GM12878 (cell line): ENCODE measurements around the gene RFXAP. TPM values are rescaled to one million over a fixed set of nuclear protein-coding genes. Genes with fewer than 3 reads are reported as not detected.

ENCODE experiments used
- ATAC-seq: fragments of 200-7000 bp; cut with Tn5 transposase; 3 replicates; pipeline ENCODE4 v1.9.1; 2020; ENCODE audit warnings: mild to moderate bottlenecking, moderate library complexity
- BruUV-seq: library from RNA; stranded (reverse); fragments of 400-500 nt; replicated peaks from 2 replicates; lab custom pipeline; 2021; lab: Mats Ljungman, UMichigan
- CTCF ChIA-PET: fragments of 300-600 bp; sonication (Branson Sonifier 250); formaldehyde crosslinking; extraction: SDS; loops from one replicate; lab custom pipeline; 2021; ENCODE audit warnings: inconsistent platforms; lab: Yijun Ruan, JAX
- POLR2A ChIA-PET: fragments of 350-600 bp; formaldehyde crosslinking; extraction: SDS; loops from one replicate; lab custom pipeline; 2021; ENCODE audit warnings: inconsistent platforms; lab: Charles Lee
- RAD21 ChIA-PET: fragments of 300-600 bp; sonication (Branson Sonifier 250); formaldehyde crosslinking; loops from one replicate; lab custom pipeline; 2023; ENCODE audit warnings: antibody characterized with exemption; ENCODE audit not compliant: unreplicated experiment; lab: Charles Lee
- SMC1A ChIA-PET: fragments of 300-600 bp; sonication (Branson Sonifier 250); formaldehyde crosslinking; loops from one replicate; lab custom pipeline; 2023; ENCODE audit not compliant: unreplicated experiment, uncharacterized antibody; lab: Charles Lee
- DNase-seq: peaks from one replicate; pipeline ENCODE4 v3.0.0-alpha.2; 2011; ENCODE audit warnings: low read depth, low spot score
- FAIRE-seq: peaks from 3 replicates; lab custom pipeline; 2011; peaks lifted over from hg19 to GRCh38; lab: Jason Lieb, UNC
- H2AFZ ChIP-seq: 2 replicates; pipeline ENCODE4 v1.6.0; 2011; ENCODE audit warnings: low read depth, low read length, control low read depth; ENCODE audit not compliant: control insufficient read depth
- H3K27ac ChIP-seq: 2 replicates; pipeline ENCODE4 v1.5.1; 2011; ENCODE audit warnings: control low read depth; ENCODE audit not compliant: control insufficient read depth, insufficient read depth
- H3K27me3 ChIP-seq, 2 experiments: replicated peaks in 1 of 2; 2 replicates each; pipeline versions ENCODE4 v1.6.0 to v1.6.1; 2011; ENCODE audit warnings: low read length in 1 of 2; ENCODE audit not compliant: control insufficient read depth in 2 of 2, insufficient read depth in 2 of 2
- H3K36me3 ChIP-seq, 2 experiments: 2 replicates each; pipeline ENCODE4 v1.5.1; 2011; ENCODE audit warnings: low read length in 1 of 2; ENCODE audit not compliant: control insufficient read depth in 2 of 2, insufficient read depth in 2 of 2
- H3K4me1 ChIP-seq: 2 replicates; pipeline ENCODE4 v1.6.1; 2011; ENCODE audit warnings: mild to moderate bottlenecking, low read length, moderate library complexity, mixed read lengths; ENCODE audit not compliant: control insufficient read depth, insufficient read depth
- H3K4me2 ChIP-seq: 2 replicates; pipeline ENCODE4 v1.6.0; 2011; ENCODE audit warnings: control low read depth; ENCODE audit not compliant: control insufficient read depth, insufficient read depth
- H3K4me3 ChIP-seq: fragments of 200-600 bp; sonication (generic); 2 replicates; pipeline ENCODE4 v1.5.1; 2016
- H3K79me2 ChIP-seq: 2 replicates; pipeline ENCODE4 v1.6.0; 2011; ENCODE audit warnings: low read length; ENCODE audit not compliant: control insufficient read depth, insufficient read depth
- H3K9ac ChIP-seq: 2 replicates; pipeline ENCODE4 v1.8.0; 2011; ENCODE audit warnings: low read length, control low read depth, mixed read lengths; ENCODE audit not compliant: control insufficient read depth, insufficient read depth
- H3K9me3 ChIP-seq: replicated peaks from 3 replicates; pipeline ENCODE4 v1.5.1; 2011; ENCODE audit warnings: mild to moderate bottlenecking, low read length; ENCODE audit not compliant: control insufficient read depth, insufficient read depth
- H4K20me1 ChIP-seq: 2 replicates; pipeline ENCODE4 v1.6.0; 2011; ENCODE audit not compliant: control insufficient read depth, insufficient read depth
- DPF2 ChIP-seq: fragments of 450-650 bp; IDR thresholded peaks from 2 replicates; pipeline ENCODE4 v1.6.1; 2017; ENCODE audit warnings: mild to moderate bottlenecking
- EGR1 ChIP-seq, 2 experiments: IDR thresholded peaks; 1 replicate in 1 of 2; 2 replicates in 1 of 2; pipeline ENCODE4 v1.6.1; 2011 to 2012; ENCODE audit warnings: low read depth in 2 of 2, low read length in 2 of 2, borderline replicate concordance in 1 of 2, mild to moderate bottlenecking in 1 of 2, moderate library complexity in 1 of 2
- HDGF ChIP-seq: fragments of 450-650 bp; IDR thresholded peaks from 2 replicates; pipeline ENCODE4 v1.6.1; 2016; ENCODE audit warnings: antibody characterized with exemption
- MTA2 ChIP-seq: fragments of 450-650 bp; IDR thresholded peaks from 2 replicates; pipeline ENCODE4 v1.6.1; 2016; ENCODE audit warnings: low read depth, mild to moderate bottlenecking, moderate library complexity
- STAT1 ChIP-seq: fragments of 450-650 bp; conservative IDR thresholded peaks from 2 replicates; pipeline ENCODE4 v1.6.1; 2014; ENCODE audit warnings: antibody characterized with exemption, mild to moderate bottlenecking
- SUPT20H ChIP-seq: IDR thresholded peaks from 2 replicates; pipeline ENCODE4 v1.6.1; 2011; ENCODE audit warnings: low read depth, mild to moderate bottlenecking, low read length, moderate library complexity, borderline replicate concordance; ENCODE audit not compliant: control insufficient read depth
- SUZ12 ChIP-seq: fragments of 200-600 bp; sonication (generic); IDR thresholded peaks from one replicate; pipeline ENCODE4 v1.6.1; 2018; ENCODE audit warnings: antibody characterized with exemption, mild to moderate bottlenecking; ENCODE audit not compliant: unreplicated experiment
- TBL1XR1 ChIP-seq: IDR thresholded peaks from 2 replicates; pipeline ENCODE4 v1.6.1; 2012; ENCODE audit warnings: low read depth, low read length, improper control_type of control experiment
- TCF3 ChIP-seq: IDR thresholded peaks from 2 replicates; pipeline ENCODE4 v1.6.1; 2012; ENCODE audit warnings: low read depth, mild to moderate bottlenecking, low read length, borderline replicate concordance; ENCODE audit not compliant: insufficient read depth
- TCF7 ChIP-seq: IDR thresholded peaks from 2 replicates; pipeline ENCODE4 v1.6.1; 2014; ENCODE audit warnings: antibody characterized with exemption, borderline replicate concordance
- ZNF207 ChIP-seq: fragments of 450-650 bp; IDR thresholded peaks from 2 replicates; pipeline ENCODE4 v1.6.1; 2014; ENCODE audit warnings: antibody characterized with exemption, mild to moderate bottlenecking, borderline replicate concordance
- ZNF274 ChIP-seq: IDR thresholded peaks from one replicate; pipeline ENCODE4 v1.8.0; 2011; ENCODE audit not compliant: insufficient read length, insufficient read depth
- ZSCAN29 ChIP-seq: fragments of 450-650 bp; IDR thresholded peaks from 2 replicates; pipeline ENCODE4 v1.6.1; 2017; ENCODE audit warnings: mild to moderate bottlenecking, moderate library complexity
- WGBS: methylation state at CpG from one replicate; pipeline ENCODE4 v1.1.6; 2016; ENCODE audit warnings: low lambda C conversion rate; ENCODE audit not compliant: insufficient replicate concordance, insufficient coverage; ENCODE audit errors: missing lambda C conversion rate; 5-methylcytosine and 5-hydroxymethylcytosine counted together
- in situ Hi-C: fragments of 300-500 bp; cut with MboI; formaldehyde crosslinking; loops from 9 replicates; pipeline ENCODE4 v1.14.3; 2018; ENCODE audit warnings: mixed read lengths
- intact Hi-C: fragments of 100-400 bp; cut with micrococcal nuclease; formaldehyde crosslinking; loops from one replicate; pipeline ENCODE4 v1.14.2; 2022; ENCODE audit not compliant: unreplicated experiment
- polyA plus RNA-seq, 11 experiments: library from polyadenylated mRNA; depleted of rRNA in 4 of 11; unstranded in 6 of 11; stranded (reverse) in 5 of 11; fragments of >200 nt; fragmentation: Nextera tagmentation in 4 of 11; fragmentation: Illumina TruSeq in 1 of 11; extraction: Ambion mirVana in 4 of 11; extraction: Trizol in 1 of 11; gene quantifications; 1 replicate in 1 of 11; 2 replicates in 10 of 11; pipeline versions ENCODE4 v1.2.1 to v1.2.3, GENCODE V29; 2011 to 2016; ENCODE audit warnings: inconsistent platforms in 2 of 11, missing spikeins in 2 of 11, low read depth in 1 of 11
- total RNA-seq, 4 experiments: library from RNA; depleted of rRNA in 3 of 4; stranded (reverse); fragments of >200 nt in 3 of 4; fragmentation: Illumina TruSeq in 1 of 4; extraction: Trizol in 1 of 4; gene quantifications; 2 replicates each; pipeline versions ENCODE4 v1.2.1 to v1.2.3, GENCODE V29; 2013 to 2021
- TF ChIP-seq, protein P1 (sequence below): fragments of 450-650 bp; IDR thresholded peaks from 2 replicates; pipeline ENCODE4 v1.6.1; 2017; ENCODE audit warnings: antibody characterized with exemption, mild to moderate bottlenecking, moderate library complexity
- TF ChIP-seq, protein P2 (sequence below): IDR thresholded peaks from 2 replicates; pipeline ENCODE4 v1.6.1; 2011; ENCODE audit warnings: borderline replicate concordance, low read depth, mild to moderate bottlenecking, moderate library complexity, low read length; ENCODE audit not compliant: insufficient read depth, poor library complexity, severe bottlenecking

Gene RFXAP
- total and polyA plus RNA-seq, 10 of the 15 experiments (the other 5 are each of a cell fraction or from before 2014, with no cell fraction given) = 3.4 to 13.3 (median 7.7) TPM

DNA sequence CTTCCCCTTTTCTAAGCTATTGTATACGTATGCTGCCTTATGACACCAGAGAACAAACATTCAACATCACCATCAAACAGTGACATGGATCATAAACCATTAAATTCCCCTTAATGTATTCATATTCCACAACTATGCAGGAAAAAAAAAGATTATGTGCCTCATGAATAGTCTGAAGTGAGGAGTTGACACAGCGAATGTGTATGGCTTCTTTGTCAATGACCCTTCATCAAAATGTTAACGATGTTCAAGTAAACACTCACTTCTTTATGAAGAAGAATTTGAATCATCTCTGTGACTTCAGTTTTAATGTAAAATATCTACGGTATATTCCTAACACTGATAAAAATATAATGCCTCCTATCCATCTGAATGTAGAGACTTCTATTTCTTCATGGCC, 56.4 kb downstream of the RFXAP start:
- Histone ChIP-seq H3K9me3 (no peaks in the 10 kb centered on the region), H3K27ac (no peak overlapping the region), H2AFZ (no peak overlapping the region), H3K4me2 (no peak overlapping the region), H3K79me2 (no peaks in the 10 kb centered on the region), H3K4me1 (no peaks in the 10 kb centered on the region), H3K9ac (no peak overlapping the region), H3K36me3 (no peaks in the 10 kb centered on the region), H4K20me1 (no peaks in the 10 kb centered on the region), H3K27me3 (peaks cover 0 to 4% of the 10 kb centered on the region in 2 experiments; a peak in 2 of 4 replicates), H3K4me3 (no peak overlapping the region)
- no TSS peak for BruUV-seq
- in situ Hi-C loops = no loop called here
- CTCF ChIA-PET = no interaction called here
- WGBS = 69% methylated on average over 4 of the region's 4 CpGs
- DNase-seq (no peak), FAIRE-seq (no peak), ATAC-seq (no peak)
- intact Hi-C loops = no loop called here
- SMC1A ChIA-PET = interaction anchor here (1.9 kb wide), 1 partner anchor 8 kb away, joined by 4 read pairs; no protein-coding TSS in a partner anchor
- RAD21 ChIA-PET = no interaction called here
- POLR2A ChIA-PET = no interaction called here
- no peak for TF ChIP-seq DPF2
- TF ChIP-seq TBL1XR1 = no peak
- TF ChIP-seq HDGF = no peak
- no peak for TF ChIP-seq ZSCAN29
- TF ChIP-seq, protein P1, sequence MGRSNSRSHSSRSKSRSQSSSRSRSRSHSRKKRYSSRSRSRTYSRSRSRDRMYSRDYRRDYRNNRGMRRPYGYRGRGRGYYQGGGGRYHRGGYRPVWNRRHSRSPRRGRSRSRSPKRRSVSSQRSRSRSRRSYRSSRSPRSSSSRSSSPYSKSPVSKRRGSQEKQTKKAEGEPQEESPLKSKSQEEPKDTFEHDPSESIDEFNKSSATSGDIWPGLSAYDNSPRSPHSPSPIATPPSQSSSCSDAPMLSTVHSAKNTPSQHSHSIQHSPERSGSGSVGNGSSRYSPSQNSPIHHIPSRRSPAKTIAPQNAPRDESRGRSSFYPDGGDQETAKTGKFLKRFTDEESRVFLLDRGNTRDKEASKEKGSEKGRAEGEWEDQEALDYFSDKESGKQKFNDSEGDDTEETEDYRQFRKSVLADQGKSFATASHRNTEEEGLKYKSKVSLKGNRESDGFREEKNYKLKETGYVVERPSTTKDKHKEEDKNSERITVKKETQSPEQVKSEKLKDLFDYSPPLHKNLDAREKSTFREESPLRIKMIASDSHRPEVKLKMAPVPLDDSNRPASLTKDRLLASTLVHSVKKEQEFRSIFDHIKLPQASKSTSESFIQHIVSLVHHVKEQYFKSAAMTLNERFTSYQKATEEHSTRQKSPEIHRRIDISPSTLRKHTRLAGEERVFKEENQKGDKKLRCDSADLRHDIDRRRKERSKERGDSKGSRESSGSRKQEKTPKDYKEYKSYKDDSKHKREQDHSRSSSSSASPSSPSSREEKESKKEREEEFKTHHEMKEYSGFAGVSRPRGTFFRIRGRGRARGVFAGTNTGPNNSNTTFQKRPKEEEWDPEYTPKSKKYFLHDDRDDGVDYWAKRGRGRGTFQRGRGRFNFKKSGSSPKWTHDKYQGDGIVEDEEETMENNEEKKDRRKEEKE = no peak
- TF ChIP-seq, protein P2, sequence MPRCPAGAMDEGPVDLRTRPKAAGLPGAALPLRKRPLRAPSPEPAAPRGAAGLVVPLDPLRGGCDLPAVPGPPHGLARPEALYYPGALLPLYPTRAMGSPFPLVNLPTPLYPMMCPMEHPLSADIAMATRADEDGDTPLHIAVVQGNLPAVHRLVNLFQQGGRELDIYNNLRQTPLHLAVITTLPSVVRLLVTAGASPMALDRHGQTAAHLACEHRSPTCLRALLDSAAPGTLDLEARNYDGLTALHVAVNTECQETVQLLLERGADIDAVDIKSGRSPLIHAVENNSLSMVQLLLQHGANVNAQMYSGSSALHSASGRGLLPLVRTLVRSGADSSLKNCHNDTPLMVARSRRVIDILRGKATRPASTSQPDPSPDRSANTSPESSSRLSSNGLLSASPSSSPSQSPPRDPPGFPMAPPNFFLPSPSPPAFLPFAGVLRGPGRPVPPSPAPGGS = no peak
- TF ChIP-seq ZNF207 = no peak
- TF ChIP-seq EGR1 (IDR thresholded peaks at IDR 0.05; ENCODE audit: borderline replicate concordance in 1 of 2, low read depth in 2 of 2, low read length in 2 of 2) = no peak
- TF ChIP-seq STAT1 = no peak
- TF ChIP-seq SUZ12 = no peak
- TF ChIP-seq SUPT20H = no peak
- TF ChIP-seq MTA2 = no peak
- TF ChIP-seq ZNF274 = no peak
- TF ChIP-seq TCF7 = no peak
- TF ChIP-seq TCF3 = no peak
